ENCODE results near the gene P3H2. TPM values are rescaled to one million over a fixed set of nuclear protein-coding genes. Genes with fewer than 3 reads are reported as not detected.
A peak's percentile ranks its signal among the peaks of the same experiment; 100 is the strongest.

P3H2 gene
- total and polyA plus RNA-seq, 2 experiments from 2014 or later = 14.5 TPM

- H3K27me3 ChIP-seq = no peaks in the 10 kb centered on the region
- 89% methylated on average over 4 of the region's 4 CpGs for WGBS (ENCODE audit: low lambda C conversion rate, missing lambda C conversion rate)
- H3K79me2 ChIP-seq = peaks cover 6% of the 10 kb centered on the region
- no peaks in the 10 kb centered on the region for H4K20me1 ChIP-seq (ENCODE audit: insufficient read depth, poor library complexity, severe bottlenecking)
- H2AFZ ChIP-seq = no peak overlapping the region
- H3K4me1 ChIP-seq (ENCODE audit: insufficient read depth) = no peaks in the 10 kb centered on the region
- H3K9me2 ChIP-seq (replicated peaks; ENCODE audit: insufficient read depth) = no peaks in the 10 kb centered on the region
- no peaks in the 10 kb centered on the region for H3K9me3 ChIP-seq (ENCODE audit: low read depth)
- H3K4me3 ChIP-seq = no peak overlapping the region
- DNase-seq (ENCODE audit: low spot score) = no peak
- TF ChIP-seq EZH2phosphoT487 (IDR thresholded peaks at IDR 0.05; ENCODE audit: low read depth, severe bottlenecking, unreplicated experiment) = no peak
- TF ChIP-seq CTCF (IDR thresholded peaks at IDR 0.05; ENCODE audit: poor library complexity) = no peak
- TF ChIP-seq EZH2 (IDR thresholded peaks at IDR 0.05; ENCODE audit: borderline replicate concordance) = no peak
- no peaks in the 10 kb centered on the region for H3K36me3 ChIP-seq (replicated peaks; ENCODE audit: insufficient read depth, low read depth)
- H3K27ac ChIP-seq = no peak overlapping the region
- no peak overlapping the region for H3K4me2 ChIP-seq
Observed at GRCh38 chr3:190055773-190056172, 64.9 kb downstream of the P3H2 start.

GRCh38 chr3:190053919-190054672 is 66.6 kb downstream of the P3H2 start:
- Histone ChIP-seq H2AFZ (no peak overlapping the region), H3K27ac (no peak overlapping the region), H3K9me2 (replicated peaks; ENCODE audit: insufficient read depth) (no peaks in the 10 kb centered on the region), H4K20me1 (ENCODE audit: insufficient read depth, poor library complexity, severe bottlenecking) (no peaks in the 10 kb centered on the region), H3K79me2 (peaks cover 10% of the 10 kb centered on the region), H3K36me3 (replicated peaks; ENCODE audit: insufficient read depth, low read depth) (no peaks in the 10 kb centered on the region), H3K27me3 (no peaks in the 10 kb centered on the region), H3K4me3 (no peak overlapping the region), H3K9me3 (ENCODE audit: low read depth) (no peaks in the 10 kb centered on the region), H3K4me1 (ENCODE audit: insufficient read depth) (peaks cover 5% of the 10 kb centered on the region), H3K4me2 (no peak overlapping the region)
- TF ChIP-seq EZH2 (IDR thresholded peaks at IDR 0.05; ENCODE audit: borderline replicate concordance) (no peak), CTCF (IDR thresholded peaks at IDR 0.05; ENCODE audit: poor library complexity) (no peak), EZH2phosphoT487 (IDR thresholded peaks at IDR 0.05; ENCODE audit: low read depth, severe bottlenecking, unreplicated experiment) (no peak)
- DNase-seq (ENCODE audit: low spot score) = peak; percentile 39
- WGBS (ENCODE audit: low lambda C conversion rate, missing lambda C conversion rate) = 71% methylated on average over 4 of the region's 4 CpGs

GRCh38 chr3:190051641-190052040 is 69.1 kb downstream of the P3H2 start:
- H3K27ac ChIP-seq = no peak overlapping the region
- H3K36me3 ChIP-seq (replicated peaks; ENCODE audit: insufficient read depth, low read depth) = no peaks in the 10 kb centered on the region
- H3K4me3 ChIP-seq = no peak overlapping the region
- H3K4me2 ChIP-seq = no peak overlapping the region
- TF ChIP-seq CTCF (IDR thresholded peaks at IDR 0.05; ENCODE audit: poor library complexity) (no peak), EZH2 (IDR thresholded peaks at IDR 0.05; ENCODE audit: borderline replicate concordance) (no peak), EZH2phosphoT487 (IDR thresholded peaks at IDR 0.05; ENCODE audit: low read depth, severe bottlenecking, unreplicated experiment) (no peak)
- peaks cover 10% of the 10 kb centered on the region for H3K79me2 ChIP-seq
- no peak for DNase-seq (ENCODE audit: low spot score)
- peaks cover 13% of the 10 kb centered on the region for H3K4me1 ChIP-seq (ENCODE audit: insufficient read depth)
- no peaks in the 10 kb centered on the region for H3K9me2 ChIP-seq (replicated peaks; ENCODE audit: insufficient read depth)
- no peaks in the 10 kb centered on the region for H3K9me3 ChIP-seq (ENCODE audit: low read depth)
- no peaks in the 10 kb centered on the region for H3K27me3 ChIP-seq
- H2AFZ ChIP-seq = no peak overlapping the region
- no peaks in the 10 kb centered on the region for H4K20me1 ChIP-seq (ENCODE audit: insufficient read depth, poor library complexity, severe bottlenecking)
- 77% methylated on average over 2 of the region's 2 CpGs for WGBS (ENCODE audit: low lambda C conversion rate, missing lambda C conversion rate)

Data from hepatocyte (in vitro differentiated cells).